HUES48 (cell line): ENCODE data around the gene NALF2.
A peak's percentile ranks its signal among the peaks of the same experiment; 100 is the strongest.

Experiments used
- H3K27ac ChIP-seq: one replicate; pipeline ENCODE4 v1.7.0; 2013; ENCODE audit warnings: low read depth, low read length, inconsistent platforms
- H3K27me3 ChIP-seq: 2 replicates; pipeline ENCODE4 v1.6.1; 2013; ENCODE audit warnings: mild to moderate bottlenecking, low read length; ENCODE audit not compliant: control insufficient read depth, insufficient read depth
- H3K36me3 ChIP-seq: 2 replicates; pipeline ENCODE4 v1.6.1; 2013; ENCODE audit warnings: low read length; ENCODE audit not compliant: control insufficient read depth, insufficient read depth
- H3K4me1 ChIP-seq: 2 replicates; pipeline ENCODE4 v1.6.1; 2013; ENCODE audit warnings: mild to moderate bottlenecking, low read length; ENCODE audit not compliant: control insufficient read depth, insufficient read depth
- H3K4me3 ChIP-seq: 2 replicates; pipeline ENCODE4 v1.5.1; 2013; ENCODE audit warnings: mild to moderate bottlenecking, low read depth, low read length
- H3K9ac ChIP-seq: 2 replicates; pipeline ENCODE4 v1.6.1; 2013; ENCODE audit warnings: mild to moderate bottlenecking, low read depth, low read length, moderate library complexity
- H3K9me3 ChIP-seq: 2 replicates; pipeline ENCODE4 v1.6.1; 2013; ENCODE audit warnings: low read length; ENCODE audit not compliant: control insufficient read depth, insufficient read depth

Gene NALF2

DNA sequence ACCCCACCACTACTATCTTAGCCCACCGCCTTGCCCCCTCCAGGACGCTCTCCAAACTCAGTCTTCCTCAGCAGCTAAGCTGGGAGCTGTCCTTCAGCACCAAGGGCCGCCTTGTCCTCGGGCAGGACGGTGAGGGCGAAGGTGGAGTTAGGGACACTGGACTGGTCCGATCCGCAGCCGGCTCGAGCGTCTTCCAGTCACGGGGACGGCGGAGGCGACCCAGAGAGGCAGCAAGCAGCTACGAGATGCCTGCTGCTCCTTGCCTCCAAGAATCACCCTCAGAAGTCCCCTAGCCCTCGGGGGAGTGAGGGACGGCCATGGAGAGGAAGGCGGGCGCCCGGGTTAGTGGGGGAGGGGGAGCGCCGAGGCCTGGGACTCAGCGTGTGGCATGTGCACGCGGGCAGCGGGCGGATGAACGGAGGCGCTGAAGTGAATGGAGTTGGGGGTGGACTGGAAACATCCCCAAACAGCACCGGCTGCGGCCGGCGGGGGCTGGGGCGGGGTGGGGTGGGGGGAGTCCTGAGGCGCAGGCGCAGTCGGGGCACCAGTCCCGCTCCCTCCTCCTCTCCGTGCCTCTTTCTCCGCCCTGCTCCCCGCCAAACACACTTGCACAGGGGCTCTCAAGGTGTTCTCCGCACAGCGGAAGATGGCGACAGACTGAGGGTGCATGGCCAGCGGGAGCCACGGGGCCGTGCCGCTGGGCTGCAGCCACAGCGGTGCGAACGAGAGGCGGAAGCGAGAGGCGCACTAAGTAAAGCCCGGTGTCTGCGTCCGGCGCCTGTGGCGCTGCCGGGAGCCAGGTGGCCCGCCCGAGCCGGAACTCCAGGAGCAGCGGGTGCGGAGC lies at the start of gene NALF2:
TSS of gene NALF2 (plus strand) at position 545 of the 844 bp plus-strand sequence. CDS start 957 bp downstream, outside the sequence.
- Histone ChIP-seq H3K27ac (peak within 1 kb of the TSS; percentile 66), H3K27me3 (peaks cover 17% of the 10 kb centered on the region), H3K9ac (peak within 1 kb of the TSS; percentile 43; the same call in 1 of the 2 replicates)

DNA sequence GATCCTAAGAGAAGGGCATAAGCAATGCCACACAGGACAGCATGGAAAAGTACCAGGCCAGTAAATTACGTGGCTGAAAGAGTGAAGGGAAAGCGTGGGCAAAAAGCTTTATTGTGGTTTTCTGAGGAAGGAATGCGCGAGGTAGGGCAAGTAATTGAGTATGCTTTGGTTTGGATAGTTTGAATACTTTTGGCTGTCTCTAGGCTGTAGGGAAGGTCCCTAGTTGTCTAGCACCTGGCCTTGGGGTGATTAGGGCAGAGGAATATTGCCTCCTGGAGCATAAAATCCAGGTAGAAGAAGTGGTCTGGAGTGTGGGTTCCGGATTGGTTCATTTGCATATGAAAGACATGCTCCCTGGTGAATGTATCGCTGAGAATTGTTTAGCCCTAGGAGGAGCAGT lies 46.4 kb upstream of the NALF2 start:
- H3K36me3 ChIP-seq, result no peaks in the 10 kb centered on the region
- no peak overlapping the region for H3K27ac ChIP-seq
- H3K4me3 ChIP-seq, result no peak overlapping the region
- H3K27me3 ChIP-seq, result no peaks in the 10 kb centered on the region
- no peaks in the 10 kb centered on the region for H3K4me1 ChIP-seq
- H3K9ac ChIP-seq, result no peak overlapping the region
- peaks cover 27% of the 10 kb centered on the region for H3K9me3 ChIP-seq

More for the DNA sequence above, at the start of gene NALF2:
- H3K36me3 ChIP-seq, result no peaks in the 10 kb centered on the region; the same call in 1 of the 2 replicates
- peaks cover 37% of the 10 kb centered on the region for H3K9me3 ChIP-seq
- no peaks in the 10 kb centered on the region for H3K4me1 ChIP-seq
- peak within 1 kb of the TSS; percentile 73 for H3K4me3 ChIP-seq

DNA sequence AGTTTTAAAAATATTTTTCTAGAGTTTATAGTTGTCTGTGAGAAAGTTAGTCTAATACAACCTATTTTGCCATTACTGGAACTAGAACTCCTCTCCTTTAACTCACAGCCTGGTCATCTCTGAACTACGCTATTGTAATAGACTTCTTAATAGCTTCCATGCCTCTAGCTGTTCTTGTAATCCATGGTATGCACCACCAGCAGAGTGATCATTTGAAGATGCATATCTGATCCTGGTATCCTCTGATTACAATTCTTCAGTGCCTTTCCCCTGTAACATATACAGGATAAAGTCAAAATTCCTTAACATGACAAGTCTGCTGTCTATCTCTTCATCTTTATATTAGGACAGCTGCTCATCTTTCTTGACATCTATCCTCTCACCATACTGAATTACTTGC lies 37.6 kb upstream of the NALF2 start:
- H3K4me3 ChIP-seq, result no peak overlapping the region
- H3K27ac ChIP-seq, result no peak overlapping the region
- peaks cover 36% of the 10 kb centered on the region for H3K9me3 ChIP-seq
- no peaks in the 10 kb centered on the region for H3K4me1 ChIP-seq
- no peaks in the 10 kb centered on the region for H3K27me3 ChIP-seq
- H3K9ac ChIP-seq, result no peak overlapping the region
- no peaks in the 10 kb centered on the region for H3K36me3 ChIP-seq

DNA sequence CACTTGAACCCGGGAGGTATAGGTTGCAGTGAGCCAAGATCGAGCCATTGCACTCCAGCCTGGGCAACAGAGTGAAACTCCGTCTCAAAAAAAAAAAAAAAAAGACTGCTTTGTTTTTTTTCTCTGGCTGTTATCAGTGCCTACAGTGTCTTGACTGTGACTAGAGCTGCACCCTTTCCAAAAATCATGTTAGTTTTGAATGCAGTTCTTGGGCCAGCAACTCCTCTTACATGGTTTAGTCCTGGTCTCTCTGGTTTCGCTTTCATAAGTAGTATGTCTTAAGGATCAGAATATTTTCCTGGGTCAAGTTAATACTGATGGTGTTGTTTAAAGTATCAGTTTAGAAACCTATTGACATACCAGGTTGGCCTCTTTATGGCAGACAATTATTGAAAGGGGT lies 34.2 kb upstream of the NALF2 start:
- Histone ChIP-seq H3K4me1 (no peaks in the 10 kb centered on the region), H3K4me3 (no peak overlapping the region), H3K36me3 (no peaks in the 10 kb centered on the region), H3K27me3 (no peaks in the 10 kb centered on the region), H3K27ac (no peak overlapping the region), H3K9ac (no peak overlapping the region), H3K9me3 (peaks cover 46% of the 10 kb centered on the region)

DNA sequence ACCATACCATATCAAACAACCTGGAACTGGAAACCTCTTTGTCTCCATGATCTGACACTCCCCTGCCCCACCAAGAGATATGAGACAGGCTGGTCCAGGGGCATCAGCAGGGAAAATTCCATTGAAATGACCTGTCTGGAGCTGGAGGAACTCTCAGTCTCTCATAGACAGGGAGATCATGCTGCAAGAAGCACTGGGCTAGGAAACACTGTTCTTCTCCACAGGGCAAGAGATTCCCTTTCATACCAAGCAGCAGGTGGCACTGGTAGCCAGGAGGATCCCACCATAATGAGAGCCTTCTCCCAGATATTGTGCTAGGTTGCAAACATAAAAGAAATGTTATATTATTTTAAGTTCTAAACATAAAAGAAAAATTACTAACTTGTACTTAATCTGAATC lies 14.5 kb upstream of the NALF2 start:
- no peaks in the 10 kb centered on the region for H3K4me1 ChIP-seq
- no peak overlapping the region for H3K9ac ChIP-seq
- H3K27ac ChIP-seq, result no peak overlapping the region
- no peaks in the 10 kb centered on the region for H3K36me3 ChIP-seq
- H3K9me3 ChIP-seq, result peaks cover 21% of the 10 kb centered on the region; the same call in 1 of the 2 replicates
- no peak overlapping the region for H3K4me3 ChIP-seq
- no peaks in the 10 kb centered on the region for H3K27me3 ChIP-seq

DNA sequence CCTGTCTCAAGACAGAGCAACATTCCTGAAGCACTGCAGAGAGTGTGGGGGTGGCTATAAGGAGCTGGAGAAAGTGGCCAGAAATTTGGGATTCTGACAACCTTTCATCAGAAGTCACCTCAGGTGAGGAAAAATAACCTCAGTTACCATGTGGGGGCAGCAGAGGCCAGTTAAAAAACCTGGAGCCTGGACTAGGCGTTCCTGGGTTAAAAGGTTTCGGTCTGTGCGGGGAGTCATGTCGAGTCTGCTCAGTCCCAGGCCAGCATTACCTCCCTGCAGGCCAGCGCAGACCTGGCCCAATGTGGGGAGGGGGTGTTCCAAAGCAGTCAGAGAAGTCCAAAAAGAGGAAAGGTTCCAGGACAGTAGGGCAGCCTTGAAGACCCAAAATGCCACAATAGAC lies 10.9 kb upstream of the NALF2 start:
- peaks cover 26% of the 10 kb centered on the region for H3K9me3 ChIP-seq
- no peaks in the 10 kb centered on the region for H3K36me3 ChIP-seq
- H3K4me3 ChIP-seq, result no peak overlapping the region
- H3K4me1 ChIP-seq, result no peaks in the 10 kb centered on the region
- H3K9ac ChIP-seq, result no peak overlapping the region
- H3K27me3 ChIP-seq, result no peaks in the 10 kb centered on the region
- no peak overlapping the region for H3K27ac ChIP-seq

DNA sequence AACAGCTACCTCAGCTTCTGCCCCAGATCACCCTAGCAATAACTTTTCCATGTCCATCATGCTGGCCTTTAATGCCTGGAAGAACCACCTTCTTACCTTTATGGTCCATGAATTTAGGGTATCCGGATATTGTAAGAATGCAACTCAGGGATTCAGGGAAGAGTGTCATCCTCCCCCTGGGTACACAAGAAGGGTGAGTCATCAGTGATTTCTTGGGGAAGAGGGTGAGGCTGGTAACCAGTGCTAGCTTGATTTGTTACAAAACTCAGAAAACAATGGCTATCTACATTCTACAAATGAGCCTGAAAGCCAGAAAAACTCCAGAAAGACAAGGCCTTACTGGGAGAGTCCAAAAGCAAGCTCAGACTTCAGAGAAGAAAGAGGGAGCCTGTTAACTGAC lies 10.4 kb upstream of the NALF2 start:
- Histone ChIP-seq H3K9ac (no peak overlapping the region), H3K27ac (no peak overlapping the region), H3K27me3 (no peaks in the 10 kb centered on the region), H3K4me3 (no peak overlapping the region), H3K4me1 (no peaks in the 10 kb centered on the region), H3K9me3 (peaks cover 26% of the 10 kb centered on the region), H3K36me3 (no peaks in the 10 kb centered on the region)

DNA sequence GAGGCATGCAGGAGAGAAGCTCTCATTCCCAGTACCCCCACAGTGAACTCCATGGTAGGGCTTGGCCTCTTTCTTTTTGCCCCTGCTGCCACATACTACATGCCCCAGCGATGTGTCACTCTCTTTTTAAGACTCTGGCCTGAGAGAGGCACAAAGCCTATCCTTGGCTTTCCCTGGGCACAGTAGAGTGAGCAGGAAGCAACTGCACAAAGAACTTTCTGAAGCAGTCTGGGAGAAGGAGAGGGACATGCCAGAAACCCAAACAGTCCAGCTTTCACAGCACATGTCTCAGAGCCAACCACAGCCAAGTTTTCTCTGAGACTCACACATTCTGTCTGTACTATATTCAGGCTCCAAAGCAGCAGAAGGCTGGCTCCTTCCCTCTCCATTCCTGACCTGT lies 7.9 kb upstream of the NALF2 start:
- Histone ChIP-seq H3K9me3 (peaks cover 30% of the 10 kb centered on the region), H3K4me1 (no peaks in the 10 kb centered on the region), H3K4me3 (no peak overlapping the region), H3K36me3 (no peaks in the 10 kb centered on the region), H3K27ac (no peak overlapping the region), H3K27me3 (no peaks in the 10 kb centered on the region), H3K9ac (no peak overlapping the region)

DNA sequence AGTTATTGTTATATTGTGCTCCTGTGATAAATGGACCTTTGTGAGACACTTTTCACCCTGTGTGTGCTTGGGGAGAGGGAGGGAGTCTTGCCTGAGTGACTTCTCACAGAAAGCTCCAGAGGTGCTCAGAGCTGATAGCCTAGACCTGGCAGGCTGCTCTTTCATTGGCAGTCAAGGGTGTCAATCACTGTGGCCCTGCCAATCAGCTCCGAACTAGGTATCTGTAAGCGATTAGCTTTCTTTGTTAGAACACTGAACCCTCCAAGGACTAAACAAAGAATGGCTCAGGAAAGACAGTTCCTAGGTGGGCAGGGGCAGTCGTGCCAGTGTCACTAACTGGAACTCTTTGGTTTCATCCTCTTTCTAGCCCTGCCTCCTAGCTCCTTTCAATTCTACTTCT lies 2.7 kb upstream of the NALF2 start:
- H3K9ac ChIP-seq, result no peak overlapping the region
- H3K27ac ChIP-seq, result no peak overlapping the region
- peaks cover 17% of the 10 kb centered on the region for H3K27me3 ChIP-seq
- no peaks in the 10 kb centered on the region for H3K4me1 ChIP-seq
- H3K4me3 ChIP-seq, result no peak overlapping the region
- H3K36me3 ChIP-seq, result no peaks in the 10 kb centered on the region
- peaks cover 32% of the 10 kb centered on the region for H3K9me3 ChIP-seq

DNA sequence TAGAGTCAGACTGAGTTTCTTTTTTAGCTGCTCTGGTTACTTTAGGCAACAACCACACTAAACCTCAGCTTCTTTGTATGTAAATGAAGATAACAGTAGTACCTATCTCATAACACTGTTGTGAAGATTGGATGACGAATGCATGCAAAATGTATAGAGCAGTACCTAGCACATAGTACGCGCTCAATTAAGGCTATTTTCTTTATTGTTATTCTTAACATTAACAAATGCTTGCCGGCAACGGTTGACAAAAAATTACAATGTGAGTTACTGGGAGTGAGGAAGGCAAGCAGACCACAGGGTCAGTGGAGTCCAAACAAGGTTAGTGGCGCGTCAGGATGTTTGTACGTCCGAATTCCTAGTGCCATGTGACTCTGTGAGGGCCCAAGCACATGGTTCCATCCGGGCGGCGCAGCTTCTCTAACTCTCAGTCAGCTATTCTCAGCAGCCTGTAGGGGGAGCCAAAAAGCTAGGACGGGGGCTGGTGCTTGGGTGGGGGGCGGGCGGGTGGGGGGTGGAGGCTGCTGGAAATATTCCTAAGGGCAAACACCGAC lies 821 bp upstream of the NALF2 start:
- Histone ChIP-seq H3K9me3 (peaks cover 37% of the 10 kb centered on the region), H3K27me3 (peaks cover 17% of the 10 kb centered on the region), H3K36me3 (no peaks in the 10 kb centered on the region), H3K27ac (peak overlapping the region; percentile 66), H3K4me1 (no peaks in the 10 kb centered on the region), H3K9ac (no peak overlapping the region), H3K4me3 (peak overlapping the region; percentile 73; the same call in 1 of the 2 replicates)
